Measurements from ENCODE around the gene NME4. TPM values are rescaled to one million over a fixed set of nuclear protein-coding genes. Genes with fewer than 3 reads are reported as not detected.
A peak's percentile ranks its signal among the peaks of the same experiment; 100 is the strongest.
"Not testable (repeated sequence)": the region's sequence is repeated elsewhere in the genome, so short reads cannot be mapped to it uniquely, and the experiment has no call there.

NME4 gene
- total RNA-seq, 2 experiments from 2014 or later: 55.9 to 72.1 TPM

DNA sequence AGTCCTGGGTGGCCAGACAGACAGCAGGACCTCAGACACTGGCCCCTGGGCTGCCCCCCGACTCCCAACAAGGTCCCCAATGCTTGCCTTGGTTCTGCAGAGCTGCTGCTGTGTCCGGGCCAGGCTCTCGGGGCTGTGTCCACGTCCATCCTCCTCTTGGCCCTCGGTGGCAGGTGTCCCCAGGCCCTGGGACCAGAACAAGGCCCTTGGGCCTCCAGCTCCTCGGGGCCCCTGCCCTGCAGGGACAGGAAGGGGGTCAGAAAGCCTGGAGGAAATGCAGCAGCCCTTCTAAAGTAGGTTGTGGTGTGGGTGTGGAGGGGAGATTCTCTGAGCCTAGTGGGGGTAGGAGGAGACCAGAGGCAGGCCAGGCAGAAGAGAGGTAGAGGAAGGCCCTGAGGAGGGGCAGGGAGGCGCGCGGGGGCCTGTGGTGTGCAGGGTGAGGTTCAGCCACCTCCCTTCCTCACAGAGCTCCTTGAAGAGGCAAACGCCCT, 42.0 kb upstream of the NME4 start:
- no peaks in the 10 kb centered on the region for H3K27me3 Mint-ChIP-seq
- ChIA-PET CTCF (interaction anchor here (0.6 to 1.3 kb wide), 4 partner anchors 8 to 251 kb away, joined by 3 to 4 read pairs (median 4); partner anchors contain the start of gene FAM234A), POLR2A (interaction anchor here (0.6 kb wide), 1 partner anchor 217 kb away, joined by 3 read pairs; no protein-coding TSS in a partner anchor)
- intact Hi-C loops (cut with DNase I, micrococcal nuclease): no loop called here
- no peak overlapping the region for H3K4me3 Mint-ChIP-seq
- ATAC-seq (no peak), DNase-seq (peak; percentile 31)
- peak overlapping the region; percentile 55 for H3K27ac Mint-ChIP-seq
- H3K9me3 Mint-ChIP-seq (ENCODE audit: low read depth): no peaks in the 10 kb centered on the region
- H3K4me1 Mint-ChIP-seq: peaks cover 28% of the 10 kb centered on the region
- H3K36me3 Mint-ChIP-seq (ENCODE audit: low read depth): peaks cover 1% of the 10 kb centered on the region

DNA sequence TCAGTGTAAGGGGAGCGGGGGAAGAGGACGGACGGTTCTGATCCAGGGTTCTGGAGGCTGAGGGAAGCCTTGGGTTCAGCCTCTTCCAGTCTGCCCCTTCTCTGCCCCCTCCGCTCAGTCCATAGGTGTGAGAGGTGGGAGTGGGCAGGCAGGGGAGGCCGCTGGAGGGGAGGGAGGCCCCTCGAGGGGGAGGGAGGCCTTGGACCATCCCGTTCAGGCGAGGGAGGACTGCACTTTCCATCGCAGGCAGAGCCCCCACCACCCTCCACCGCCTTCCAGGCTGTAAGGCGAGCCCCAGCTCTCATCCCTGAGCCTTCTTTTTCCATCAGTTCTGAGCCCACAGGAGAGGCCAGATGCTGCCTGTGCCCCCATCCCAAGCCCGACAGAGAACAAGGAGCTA, 40.3 kb upstream of the NME4 start:
- peaks cover 18% of the 10 kb centered on the region for H3K4me1 Mint-ChIP-seq
- ATAC-seq: no peak
- no peak overlapping the region for H3K4me3 Mint-ChIP-seq
- no peak overlapping the region for H3K27ac Mint-ChIP-seq
- intact Hi-C loops (cut with DNase I, micrococcal nuclease): no loop called here
- ChIA-PET CTCF (interaction anchor here (0.8 kb wide), 1 partner anchor 175 kb away, joined by 3 read pairs; no protein-coding TSS in a partner anchor), POLR2A (no interaction called here)
- no peak for DNase-seq
- no peaks in the 10 kb centered on the region for H3K9me3 Mint-ChIP-seq (ENCODE audit: low read depth)
- no peaks in the 10 kb centered on the region for H3K36me3 Mint-ChIP-seq (ENCODE audit: low read depth)
- no peaks in the 10 kb centered on the region for H3K27me3 Mint-ChIP-seq

DNA sequence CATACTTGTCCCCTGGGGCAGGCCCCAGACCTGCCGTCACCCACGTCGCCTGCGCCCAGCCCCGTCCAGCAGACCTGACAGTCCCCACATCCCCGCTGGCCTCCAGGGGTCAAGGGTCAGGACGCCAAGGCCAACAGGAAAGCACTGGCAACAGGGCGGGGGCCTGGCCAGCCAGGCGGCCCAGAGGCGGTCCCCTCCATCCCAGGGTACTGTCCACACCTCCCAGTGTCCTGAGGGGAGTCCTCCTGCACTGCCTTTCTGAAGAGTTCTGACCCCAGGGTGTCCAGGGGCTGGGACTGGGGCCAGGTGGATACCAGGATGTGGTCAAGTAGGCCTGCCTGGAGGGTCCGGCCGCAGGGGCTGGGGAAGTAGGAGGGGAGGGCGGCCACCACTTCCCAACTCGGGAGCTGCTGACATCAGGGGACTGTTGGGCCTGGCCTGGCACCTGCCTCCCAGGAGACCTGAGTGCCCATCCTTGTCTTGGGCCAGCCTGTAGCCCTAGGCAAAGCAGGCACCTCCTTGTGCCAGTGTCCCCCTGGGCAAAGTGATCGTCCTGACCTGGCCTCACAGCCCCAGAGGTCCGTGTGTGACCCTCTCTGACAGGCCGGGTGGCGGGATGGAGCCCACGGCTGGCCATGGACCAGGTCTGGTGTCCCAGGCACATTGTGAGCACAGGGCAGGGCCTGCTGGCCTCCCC, 37.8 kb upstream of the NME4 start:
- CTCF ChIA-PET: no interaction called here
- Mint-ChIP-seq H3K27ac (no peak overlapping the region), H3K27me3 (peaks cover 5% of the 10 kb centered on the region), H3K4me1 (peaks cover 16% of the 10 kb centered on the region), H3K4me3 (no peak overlapping the region), H3K36me3 (ENCODE audit: low read depth) (no peaks in the 10 kb centered on the region), H3K9me3 (ENCODE audit: low read depth) (no peaks in the 10 kb centered on the region)
- ATAC-seq: no peak
- DNase-seq: no peak
- intact Hi-C loops (cut with DNase I, micrococcal nuclease): no loop called here
- POLR2A ChIA-PET: no interaction called here

GRCh38 chr16:359871-360697, 36.9 kb upstream of the NME4 start:
- Mint-ChIP-seq H3K4me3 (no peak overlapping the region), H3K27ac (no peak overlapping the region), H3K4me1 (peaks cover 11% of the 10 kb centered on the region), H3K27me3 (peaks cover 5% of the 10 kb centered on the region), H3K9me3 (ENCODE audit: low read depth) (no peaks in the 10 kb centered on the region), H3K36me3 (ENCODE audit: low read depth) (no peaks in the 10 kb centered on the region)
- POLR2A ChIA-PET: interaction anchor here (0.6 kb wide), 1 partner anchor 44 kb away, joined by 4 read pairs; no protein-coding TSS in a partner anchor
- ATAC-seq (no peak), DNase-seq (peak; percentile 6)
- CTCF ChIA-PET: no interaction called here
- intact Hi-C loops (cut with DNase I, micrococcal nuclease): no loop called here

GRCh38 chr16:360698-361336, 36.2 kb upstream of the NME4 start:
- intact Hi-C loops (cut with DNase I, micrococcal nuclease): no loop called here
- ChIA-PET CTCF (interaction anchor here (0.7 to 2.3 kb wide), 4 partner anchors 11 to 254 kb away, joined by 4 to 15 read pairs (median 9); no protein-coding TSS in a partner anchor), POLR2A (interaction anchor here (0.6 kb wide), 1 partner anchor 43 kb away, joined by 4 read pairs; no protein-coding TSS in a partner anchor)
- no peak for DNase-seq
- Mint-ChIP-seq H3K27ac (no peak overlapping the region), H3K9me3 (ENCODE audit: low read depth) (no peaks in the 10 kb centered on the region), H3K27me3 (peaks cover 5% of the 10 kb centered on the region), H3K36me3 (ENCODE audit: low read depth) (no peaks in the 10 kb centered on the region), H3K4me3 (no peak overlapping the region), H3K4me1 (peaks cover 5% of the 10 kb centered on the region)
- no peak for ATAC-seq

DNA sequence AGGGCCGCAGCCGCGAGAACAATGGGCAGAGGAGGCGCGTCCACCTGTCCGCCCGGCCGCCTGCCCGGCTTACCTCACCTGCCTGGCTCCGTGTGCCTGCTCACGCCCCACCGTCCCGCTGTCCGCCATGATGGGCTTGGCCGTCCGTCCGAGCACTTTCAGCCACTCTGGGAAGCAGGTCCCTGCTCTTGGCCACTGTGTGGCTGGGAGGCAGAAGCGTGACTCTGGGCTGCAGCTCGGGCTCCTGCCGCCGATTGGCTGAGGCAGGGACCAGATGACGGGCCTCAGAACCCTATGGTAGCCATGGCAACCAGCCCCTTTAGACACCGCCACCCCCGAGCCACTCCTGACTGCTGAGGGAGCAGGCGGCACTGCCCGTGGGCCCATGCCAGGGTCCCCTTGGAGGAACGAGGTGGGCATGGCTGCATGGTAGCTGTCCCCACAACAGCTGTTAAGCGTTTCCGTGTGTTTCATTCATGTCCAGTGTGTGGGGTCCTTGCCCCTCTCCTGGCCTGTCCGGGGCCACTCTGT, 35.6 kb upstream of the NME4 start:
- Mint-ChIP-seq H3K27ac (no peak overlapping the region), H3K9me3 (ENCODE audit: low read depth) (no peaks in the 10 kb centered on the region), H3K4me3 (no peak overlapping the region), H3K4me1 (peaks cover 5% of the 10 kb centered on the region), H3K27me3 (peaks cover 5% of the 10 kb centered on the region), H3K36me3 (ENCODE audit: low read depth) (no peaks in the 10 kb centered on the region)
- peak; percentile 13 for DNase-seq
- ATAC-seq: no peak
- ChIA-PET CTCF (interaction anchor here (0.6 to 2.3 kb wide), 11 partner anchors 12 to 299 kb away, joined by 3 to 24 read pairs (median 4); no protein-coding TSS in a partner anchor), POLR2A (no interaction called here)
- intact Hi-C loops (cut with DNase I, micrococcal nuclease): no loop called here

DNA sequence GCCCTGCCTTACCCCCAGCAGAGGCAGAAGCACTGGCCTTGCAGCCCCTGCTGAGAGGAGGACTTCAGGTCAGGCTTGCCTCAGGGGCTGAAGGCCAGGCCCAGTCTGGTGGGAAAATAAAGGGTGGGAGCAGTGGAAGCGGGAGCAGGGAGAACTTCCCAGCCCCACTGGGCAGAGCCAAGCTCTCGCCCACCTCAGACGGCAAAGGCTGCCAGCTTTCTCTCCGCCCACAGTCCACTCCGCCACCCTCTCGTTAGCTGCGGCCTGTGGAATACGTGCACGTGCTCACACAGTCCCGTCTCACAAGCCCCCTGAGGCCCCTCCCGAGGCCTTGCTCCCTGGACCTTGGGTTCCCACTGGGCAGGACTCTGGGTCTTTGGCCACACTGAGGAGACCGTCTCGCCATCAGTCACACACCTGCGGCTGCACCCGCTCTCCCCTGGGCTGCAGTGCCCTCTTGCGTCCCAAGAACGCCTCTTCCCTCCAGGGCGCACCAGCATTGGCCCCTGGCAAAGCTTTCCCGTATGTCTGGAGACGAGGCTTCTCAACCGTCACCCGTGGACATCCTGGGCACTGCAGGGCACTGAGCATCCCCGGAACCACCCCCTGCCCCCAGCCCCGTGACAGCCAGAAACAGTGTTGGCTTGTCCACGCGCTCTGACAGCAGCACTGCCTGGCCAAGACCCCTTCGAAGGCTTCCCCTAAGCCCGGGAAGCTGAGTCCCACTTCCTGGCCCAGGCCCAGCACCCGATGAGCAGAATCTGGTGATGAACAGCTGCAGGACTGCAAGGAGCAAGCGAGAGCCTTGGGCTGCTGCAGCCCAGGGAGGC, 34.9 kb upstream of the NME4 start:
- Mint-ChIP-seq H3K4me3 (no peak overlapping the region), H3K9me3 (ENCODE audit: low read depth) (no peaks in the 10 kb centered on the region), H3K36me3 (ENCODE audit: low read depth) (peaks cover 5% of the 10 kb centered on the region), H3K4me1 (peaks cover 5% of the 10 kb centered on the region), H3K27ac (no peak overlapping the region), H3K27me3 (peaks cover 5% of the 10 kb centered on the region)
- peak; percentile 87 for DNase-seq
- ChIA-PET CTCF (interaction anchor here (0.6 to 2.3 kb wide), 14 partner anchors 9 to 299 kb away, joined by 3 to 24 read pairs (median 4); no protein-coding TSS in a partner anchor), POLR2A (interaction anchor here (1.0 kb wide), 1 partner anchor 255 kb away, joined by 4 read pairs; no protein-coding TSS in a partner anchor)
- intact Hi-C loops (cut with DNase I, micrococcal nuclease): loop anchor here (1.0 to 2.0 kb wide), 4 partner anchors 245 to 297 kb away; no protein-coding TSS in a partner anchor
- peak; percentile 96 for ATAC-seq

- not testable (repeated sequence) for H3K4me1 Mint-ChIP-seq; H3K27ac Mint-ChIP-seq; H3K27me3 Mint-ChIP-seq; H3K9me3 Mint-ChIP-seq (ENCODE audit: low read depth); H3K36me3 Mint-ChIP-seq (ENCODE audit: low read depth); DNase-seq; H3K4me3 Mint-ChIP-seq; ATAC-seq
- intact Hi-C loops (cut with DNase I, micrococcal nuclease): loop anchor here (1.0 to 2.0 kb wide), 4 partner anchors 245 to 297 kb away; no protein-coding TSS in a partner anchor
- POLR2A ChIA-PET: interaction anchor here (1.0 kb wide), 1 partner anchor 256 kb away, joined by 4 read pairs; no protein-coding TSS in a partner anchor
- CTCF ChIA-PET: interaction anchor here (0.6 to 2.3 kb wide), 11 partner anchors 8 to 300 kb away, joined by 3 to 24 read pairs (median 4); no protein-coding TSS in a partner anchor
Observed at GRCh38 chr16:362702-362999, 34.3 kb upstream of the NME4 start.

DNA sequence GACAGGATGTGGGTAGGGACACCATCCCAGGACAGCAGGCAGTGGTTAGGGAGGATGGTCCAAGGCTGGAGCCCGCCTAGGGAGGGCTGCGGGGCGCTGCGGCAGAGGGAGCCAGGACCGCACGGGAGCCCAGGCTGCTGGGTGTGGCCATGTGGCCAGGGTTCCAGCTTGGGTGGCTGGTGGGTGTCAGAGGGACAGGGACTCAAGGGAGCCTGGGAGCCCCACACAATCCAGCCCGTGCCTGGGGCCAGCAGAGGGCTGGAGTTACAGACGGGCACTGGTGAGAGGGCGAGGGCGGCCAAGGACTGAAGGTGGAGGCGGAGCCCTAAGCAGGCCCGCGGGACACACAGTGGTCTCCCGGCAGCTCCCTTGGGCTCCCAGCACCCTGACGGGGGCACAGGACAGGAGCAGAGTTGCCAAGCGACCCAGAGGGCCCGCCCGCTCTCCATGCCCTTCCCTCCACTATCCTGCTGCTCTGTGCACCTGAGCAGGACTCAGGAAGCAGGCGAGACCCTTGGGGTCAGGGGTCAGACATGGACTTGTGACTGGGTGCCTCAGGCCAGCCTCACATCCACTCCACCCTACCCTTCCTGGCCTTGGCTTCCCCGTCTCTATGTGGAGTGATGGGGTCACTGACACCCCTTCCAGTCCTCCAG, 33.8 kb upstream of the NME4 start:
- Mint-ChIP-seq H3K27ac (no peak overlapping the region), H3K4me3 (no peak overlapping the region), H3K9me3 (ENCODE audit: low read depth) (no peaks in the 10 kb centered on the region), H3K4me1 (peaks cover 5% of the 10 kb centered on the region), H3K27me3 (peaks cover 5% of the 10 kb centered on the region), H3K36me3 (ENCODE audit: low read depth) (peaks cover 6% of the 10 kb centered on the region)
- DNase-seq (no peak), ATAC-seq (no peak)
- POLR2A ChIA-PET: interaction anchor here (1.0 kb wide), 1 partner anchor 256 kb away, joined by 4 read pairs; no protein-coding TSS in a partner anchor
- CTCF ChIA-PET: interaction anchor here (0.8 to 2.3 kb wide), 4 partner anchors 8 to 257 kb away, joined by 3 to 15 read pairs (median 8); no protein-coding TSS in a partner anchor
- intact Hi-C loops (cut with DNase I, micrococcal nuclease): loop anchor here in 1 of 2 experiments (2.0 kb wide), 1 partner anchor 256 kb away; no protein-coding TSS in a partner anchor
